HFFc6 (cell line): ENCODE results near the gene TSC22D2. TPM values are rescaled to one million over a fixed set of nuclear protein-coding genes. Genes with fewer than 3 reads are reported as not detected.

ENCODE experiments used
- DNase-seq: peaks from one replicate; pipeline ENCODE4 v3.0.0-alpha.2; 2018
- H3K27ac Mint-ChIP-seq: 2 replicates; pipeline ENCODE4 v1.8.0; 2020; ENCODE audit warnings: mild to moderate bottlenecking, mixed read lengths
- H3K27me3 Mint-ChIP-seq: 2 replicates; pipeline ENCODE4 v1.8.0; 2021; ENCODE audit warnings: mild to moderate bottlenecking, moderate library complexity, mixed read lengths; ENCODE audit not compliant: insufficient read depth
- H3K36me3 Mint-ChIP-seq: 2 replicates; pipeline ENCODE4 v1.8.0; 2021; ENCODE audit warnings: low read depth, mixed read lengths
- H3K4me1 Mint-ChIP-seq: 2 replicates; pipeline ENCODE4 v1.8.0; 2020; ENCODE audit warnings: low read depth, mixed read lengths
- H3K4me3 Mint-ChIP-seq: 2 replicates; pipeline ENCODE4 v1.8.0; 2020; ENCODE audit warnings: mild to moderate bottlenecking, moderate library complexity, mixed read lengths
- H3K9me3 Mint-ChIP-seq: 2 replicates; pipeline ENCODE4 v1.8.0; 2020; ENCODE audit warnings: mild to moderate bottlenecking, mixed read lengths
- CTCF ChIP-seq: fragments of 200-600 bp; sonication (generic); IDR thresholded peaks from 2 replicates; pipeline ENCODE4 v1.5.0; 2021; ENCODE audit warnings: antibody characterized with exemption, mild to moderate bottlenecking
- total RNA-seq, 6 experiments: library from RNA; stranded (reverse); fragmentation: NEBNext Ultra II Directional; extraction: Animal tissue kit (Norgen Biotek cat#: 25700); gene quantifications; 2 replicates in 1 of 6; 3 replicates in 5 of 6; pipeline ENCODE4 v1.2.3, GENCODE V29; 2021

TSC22D2 gene
- total RNA-seq, 6 experiments from 2014 or later: 56.8 to 81.2 (median 63.0) TPM

GRCh38 chr3:150414258-150414657 is 6.2 kb downstream of the TSC22D2 start:
- Mint-ChIP-seq H3K4me1 (peaks cover 50% of the 10 kb centered on the region), H3K4me3 (peak overlapping the region; percentile 93), H3K36me3 (peaks cover 79% of the 10 kb centered on the region), H3K27ac (peak overlapping the region; percentile 90), H3K27me3 (peaks cover 8% of the 10 kb centered on the region), H3K9me3 (peaks cover 3% of the 10 kb centered on the region; the same call in 1 of the 2 replicates)
- TF ChIP-seq CTCF: no peak
- peak; percentile 35 for DNase-seq

- peak overlapping the region; percentile 93 for H3K4me3 Mint-ChIP-seq
- peaks cover 8% of the 10 kb centered on the region for H3K27me3 Mint-ChIP-seq
- peaks cover 3% of the 10 kb centered on the region; the same call in 1 of the 2 replicates for H3K9me3 Mint-ChIP-seq
- peak overlapping the region; percentile 90 for H3K27ac Mint-ChIP-seq
- H3K4me1 Mint-ChIP-seq: peaks cover 57% of the 10 kb centered on the region
- no peak for TF ChIP-seq CTCF
- peak; percentile 14 for DNase-seq
- H3K36me3 Mint-ChIP-seq: peaks cover 77% of the 10 kb centered on the region
Measured at GRCh38 chr3:150414959-150415358, 6.9 kb downstream of the TSC22D2 start.

- Mint-ChIP-seq H3K36me3 (peaks cover 43% of the 10 kb centered on the region), H3K27me3 (0 out of 2 replicates have a peak, but pooled peaks cover 1% of the 10 kb centered on the region), H3K4me3 (peak overlapping the region; percentile 73), H3K9me3 (no peaks in the 10 kb centered on the region), H3K27ac (peak overlapping the region; percentile 75), H3K4me1 (peaks cover 94% of the 10 kb centered on the region)
- no peak for TF ChIP-seq CTCF
- DNase-seq: peak; percentile 20
Measured at GRCh38 chr3:150419076-150419868, 11.2 kb downstream of the TSC22D2 start.

GRCh38 chr3:150419959-150420358 is 11.9 kb downstream of the TSC22D2 start:
- Mint-ChIP-seq H3K36me3 (peaks cover 36% of the 10 kb centered on the region), H3K27me3 (0 out of 2 replicates have a peak, but pooled peaks cover 1% of the 10 kb centered on the region), H3K9me3 (no peaks in the 10 kb centered on the region), H3K4me3 (peak overlapping the region; percentile 45; the same call in 1 of the 2 replicates), H3K4me1 (peaks cover 87% of the 10 kb centered on the region), H3K27ac (peak overlapping the region; percentile 65; the same call in 1 of the 2 replicates)
- no peak for TF ChIP-seq CTCF
- DNase-seq: no peak

GRCh38 chr3:150421256-150421655 is 13.2 kb downstream of the TSC22D2 start:
- H3K4me3 Mint-ChIP-seq: no peak overlapping the region
- H3K27me3 Mint-ChIP-seq: peaks cover 1% of the 10 kb centered on the region; the same call in 1 of the 2 replicates
- no peak for DNase-seq
- H3K27ac Mint-ChIP-seq: peak overlapping the region; percentile 4; the same call in 1 of the 2 replicates
- H3K4me1 Mint-ChIP-seq: peaks cover 82% of the 10 kb centered on the region
- H3K9me3 Mint-ChIP-seq: no peaks in the 10 kb centered on the region
- TF ChIP-seq CTCF: no peak
- H3K36me3 Mint-ChIP-seq: peaks cover 32% of the 10 kb centered on the region
